A549 (cell line): Measurements from ENCODE around the gene METTL25B.

Experiments used
- CHD2 ChIP-seq: fragments of 150-350 bp; IDR thresholded peaks from 2 replicates; pipeline ENCODE4 v1.6.1; 2014; ENCODE audit warnings: low read length; ENCODE audit not compliant: partially characterized antibody
- HOXB5 ChIP-seq: fragments of 250-450 bp; sonication (Bioruptor Pico); IDR thresholded peaks from 2 replicates; pipeline ENCODE4 v1.5.0; 2020; ENCODE audit warnings: mild to moderate bottlenecking, moderate library complexity
- REST ChIP-seq: fragments of 200-600 bp; sonication (generic); IDR thresholded peaks from 2 replicates; pipeline ENCODE4 v1.6.1; 2016; ENCODE audit warnings: antibody characterized with exemption, mild to moderate bottlenecking, moderate library complexity
- RFX5 ChIP-seq: fragments of 450-650 bp; IDR thresholded peaks from 2 replicates; pipeline ENCODE4 v1.7.1; 2014; ENCODE audit warnings: antibody characterized with exemption, mild to moderate bottlenecking, moderate library complexity
- TF ChIP-seq, protein P1 (sequence below): fragments of >200 bp; sonication (Bioruptor Twin); formaldehyde crosslinking; IDR thresholded peaks from 3 replicates; pipeline ENCODE4 v1.5.1; 2016

DNA sequence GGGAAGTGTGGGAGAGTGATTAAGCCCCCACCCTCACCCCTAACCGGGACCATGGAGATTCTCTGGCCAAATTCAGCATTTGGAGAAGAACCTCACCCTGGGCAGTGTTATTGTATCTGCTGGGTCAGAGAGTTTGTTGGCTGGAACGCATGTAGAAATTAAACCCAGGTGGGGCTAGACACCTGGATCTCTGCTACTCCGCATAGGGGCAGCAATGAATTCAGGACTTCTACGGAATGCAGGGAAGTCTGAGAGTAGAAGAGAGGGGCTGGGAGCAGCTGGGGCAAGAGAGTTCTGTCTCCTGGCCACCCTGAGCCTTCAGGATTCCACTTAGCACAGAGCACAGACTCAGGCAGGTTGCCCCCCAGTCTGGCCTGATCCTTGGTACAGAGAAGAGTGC is 19.2 kb upstream of the METTL25B start:
- TF ChIP-seq, protein P1, sequence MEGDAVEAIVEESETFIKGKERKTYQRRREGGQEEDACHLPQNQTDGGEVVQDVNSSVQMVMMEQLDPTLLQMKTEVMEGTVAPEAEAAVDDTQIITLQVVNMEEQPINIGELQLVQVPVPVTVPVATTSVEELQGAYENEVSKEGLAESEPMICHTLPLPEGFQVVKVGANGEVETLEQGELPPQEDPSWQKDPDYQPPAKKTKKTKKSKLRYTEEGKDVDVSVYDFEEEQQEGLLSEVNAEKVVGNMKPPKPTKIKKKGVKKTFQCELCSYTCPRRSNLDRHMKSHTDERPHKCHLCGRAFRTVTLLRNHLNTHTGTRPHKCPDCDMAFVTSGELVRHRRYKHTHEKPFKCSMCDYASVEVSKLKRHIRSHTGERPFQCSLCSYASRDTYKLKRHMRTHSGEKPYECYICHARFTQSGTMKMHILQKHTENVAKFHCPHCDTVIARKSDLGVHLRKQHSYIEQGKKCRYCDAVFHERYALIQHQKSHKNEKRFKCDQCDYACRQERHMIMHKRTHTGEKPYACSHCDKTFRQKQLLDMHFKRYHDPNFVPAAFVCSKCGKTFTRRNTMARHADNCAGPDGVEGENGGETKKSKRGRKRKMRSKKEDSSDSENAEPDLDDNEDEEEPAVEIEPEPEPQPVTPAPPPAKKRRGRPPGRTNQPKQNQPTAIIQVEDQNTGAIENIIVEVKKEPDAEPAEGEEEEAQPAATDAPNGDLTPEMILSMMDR: no peak
- TF ChIP-seq RFX5: no peak
- no peak for TF ChIP-seq HOXB5
- TF ChIP-seq CHD2: no peak
- no peak for TF ChIP-seq REST
